SK-N-SH (cell line): ENCODE results near the gene COX14.

ENCODE experiments used
- EP300 ChIP-seq, 2 experiments: IDR thresholded peaks; 2 replicates each; pipeline versions ENCODE4 v1.4.0 to v1.6.1; 2012; ENCODE audit warnings: borderline replicate concordance in 1 of 2, low read depth in 1 of 2, low read length in 1 of 2
- MEF2A ChIP-seq: IDR thresholded peaks from 2 replicates; pipeline ENCODE4 v1.4.0; 2012; ENCODE audit warnings: low read depth, borderline replicate concordance
- POLR2AphosphoS5 ChIP-seq: IDR thresholded peaks from 2 replicates; pipeline ENCODE4 v1.6.1; 2012; ENCODE audit warnings: low read depth, low read length
- REST ChIP-seq: IDR thresholded peaks from 2 replicates; pipeline ENCODE4 v1.6.1; 2012; ENCODE audit warnings: mild to moderate bottlenecking, low read depth, low read length, moderate library complexity
- TAF1 ChIP-seq: IDR thresholded peaks from 2 replicates; pipeline ENCODE4 v1.6.1; 2012; ENCODE audit warnings: low read depth, mild to moderate bottlenecking, low read length, moderate library complexity, borderline replicate concordance
- TF ChIP-seq, protein P1 (sequence below): fragments of 200-600 bp; sonication (generic); IDR thresholded peaks from 2 replicates; pipeline ENCODE4 v1.6.1; 2017; ENCODE audit warnings: antibody characterized with exemption, mild to moderate bottlenecking, moderate library complexity
- TF ChIP-seq, protein P2 (sequence below): IDR thresholded peaks from 2 replicates; pipeline ENCODE4 v1.4.0; 2012; ENCODE audit warnings: low read depth

- TF ChIP-seq POLR2AphosphoS5 (no peak), TAF1 (no peak), EP300 (IDR thresholded peaks at IDR 0.05; ENCODE audit: borderline replicate concordance in 1 of 2, low read depth in 1 of 2, low read length in 1 of 2) (no peak), REST (no peak), MEF2A (no peak)
- TF ChIP-seq, protein P1, sequence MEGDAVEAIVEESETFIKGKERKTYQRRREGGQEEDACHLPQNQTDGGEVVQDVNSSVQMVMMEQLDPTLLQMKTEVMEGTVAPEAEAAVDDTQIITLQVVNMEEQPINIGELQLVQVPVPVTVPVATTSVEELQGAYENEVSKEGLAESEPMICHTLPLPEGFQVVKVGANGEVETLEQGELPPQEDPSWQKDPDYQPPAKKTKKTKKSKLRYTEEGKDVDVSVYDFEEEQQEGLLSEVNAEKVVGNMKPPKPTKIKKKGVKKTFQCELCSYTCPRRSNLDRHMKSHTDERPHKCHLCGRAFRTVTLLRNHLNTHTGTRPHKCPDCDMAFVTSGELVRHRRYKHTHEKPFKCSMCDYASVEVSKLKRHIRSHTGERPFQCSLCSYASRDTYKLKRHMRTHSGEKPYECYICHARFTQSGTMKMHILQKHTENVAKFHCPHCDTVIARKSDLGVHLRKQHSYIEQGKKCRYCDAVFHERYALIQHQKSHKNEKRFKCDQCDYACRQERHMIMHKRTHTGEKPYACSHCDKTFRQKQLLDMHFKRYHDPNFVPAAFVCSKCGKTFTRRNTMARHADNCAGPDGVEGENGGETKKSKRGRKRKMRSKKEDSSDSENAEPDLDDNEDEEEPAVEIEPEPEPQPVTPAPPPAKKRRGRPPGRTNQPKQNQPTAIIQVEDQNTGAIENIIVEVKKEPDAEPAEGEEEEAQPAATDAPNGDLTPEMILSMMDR: no peak
- TF ChIP-seq, protein P2, sequence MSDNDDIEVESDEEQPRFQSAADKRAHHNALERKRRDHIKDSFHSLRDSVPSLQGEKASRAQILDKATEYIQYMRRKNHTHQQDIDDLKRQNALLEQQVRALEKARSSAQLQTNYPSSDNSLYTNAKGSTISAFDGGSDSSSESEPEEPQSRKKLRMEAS: no peak
Measured at GRCh38 chr12:50156641-50157040, 44.6 kb downstream of the COX14 start.
